K562 (cell line): ENCODE results near the gene ACSF2. TPM values are rescaled to one million over a fixed set of nuclear protein-coding genes. Genes with fewer than 3 reads are reported as not detected.

Experiments
- ATAC-seq: fragments of 200-7000 bp; cut with Tn5 transposase; 3 replicates; pipeline ENCODE4 v1.9.1; 2020; ENCODE audit warnings: moderate library complexity
- BruUV-seq: library from RNA; stranded (reverse); fragments of 400-500 nt; replicated peaks from 2 replicates; lab custom pipeline; 2021; lab: Mats Ljungman, UMichigan
- CTCF ChIA-PET: fragments of 300-600 bp; formaldehyde crosslinking; extraction: SDS; loops from one replicate; lab custom pipeline; 2021; ENCODE audit warnings: low intra/inter-chr PET ratio; lab: Yijun Ruan, JAX
- POLR2A ChIA-PET: fragments of 300-600, 350-650 bp; sonication (Branson Sonifier 250); formaldehyde crosslinking; extraction: SDS; loops from one replicate; lab custom pipeline; 2021; ENCODE audit warnings: antibody characterized with exemption, inconsistent platforms; lab: Yijun Ruan, JAX
- DNase-seq, 4 experiments: peaks; one replicate each; pipeline versions ENCODE4 v3.0.0 to v3.0.0-alpha.2; 2011 to 2018; ENCODE audit warnings: low spot score in 3 of 4, mixed read lengths in 3 of 4; ENCODE audit errors: extremely low read depth in 1 of 4
- FAIRE-seq: peaks from 2 replicates; lab custom pipeline; 2011; peaks lifted over from hg19 to GRCh38; lab: Jason Lieb, UNC
- H2AFZ ChIP-seq: 2 replicates; pipeline ENCODE4 v1.6.0; 2011; ENCODE audit warnings: low read depth, low read length, control low read depth, inconsistent platforms
- H3K27ac ChIP-seq: fragments of 200-600 bp; 3 replicates; pipeline ENCODE4 v1.8.0; 2011; ENCODE audit warnings: low read depth, mild to moderate bottlenecking, control low read depth, inconsistent platforms, low read length, moderate library complexity, mixed read lengths; ENCODE audit errors: extremely low read depth
- H3K27me3 ChIP-seq, 2 experiments: fragments of 300-600 bp in 1 of 2; 2 replicates in 1 of 2; 3 replicates in 1 of 2; pipeline versions ENCODE4 v1.6.0 to v1.8.0; 2011; ENCODE audit warnings: inconsistent platforms in 2 of 2, low read length in 2 of 2, mild to moderate bottlenecking in 1 of 2, mixed read lengths in 1 of 2, moderate library complexity in 1 of 2; ENCODE audit not compliant: control insufficient read depth in 2 of 2, insufficient read depth in 2 of 2
- H3K36me3 ChIP-seq: fragments of 300-600 bp; 3 replicates; pipeline ENCODE4 v1.8.0; 2011; ENCODE audit warnings: mild to moderate bottlenecking, low read length, inconsistent platforms; ENCODE audit not compliant: control insufficient read depth, insufficient read depth
- H3K4me1 ChIP-seq, 2 experiments: fragments of 200-600 bp in 1 of 2; replicated peaks in 1 of 2; 2 replicates in 1 of 2; 3 replicates in 1 of 2; pipeline versions ENCODE4 v1.5.1 to v1.8.0; 2011; ENCODE audit warnings: inconsistent platforms in 2 of 2, low read length in 2 of 2, mild to moderate bottlenecking in 1 of 2, mixed read lengths in 1 of 2, moderate library complexity in 1 of 2; ENCODE audit not compliant: control insufficient read depth in 2 of 2, insufficient read depth in 2 of 2
- H3K4me2 ChIP-seq: 2 replicates; pipeline ENCODE4 v1.6.1; 2011; ENCODE audit warnings: low read length, control low read depth, inconsistent platforms, mixed read lengths; ENCODE audit not compliant: insufficient read depth
- H3K4me3 ChIP-seq: fragments of 200-600 bp; sonication (generic), shearing (Covaris generic); 2 replicates; pipeline ENCODE4 v1.5.1; 2016; ENCODE audit warnings: control low read depth, inconsistent platforms
- H3K79me2 ChIP-seq: fragments of 200-600 bp; 3 replicates; pipeline ENCODE4 v1.8.0; 2011; ENCODE audit warnings: low read length, inconsistent platforms; ENCODE audit not compliant: control insufficient read depth, insufficient read depth
- H3K9ac ChIP-seq, 2 experiments: 2 replicates each; pipeline versions ENCODE4 v1.6.0 to v1.6.1; 2011; ENCODE audit warnings: low read depth in 2 of 2, low read length in 2 of 2, control low read depth in 1 of 2, inconsistent platforms in 1 of 2, mild to moderate bottlenecking in 1 of 2, mixed read lengths in 1 of 2; ENCODE audit not compliant: insufficient read depth in 1 of 2
- H3K9me1 ChIP-seq: one replicate; pipeline ENCODE4 v1.6.0; 2011; ENCODE audit warnings: inconsistent platforms, mild to moderate bottlenecking, low read length, moderate library complexity; ENCODE audit not compliant: control insufficient read depth, insufficient read depth
- H3K9me3 ChIP-seq: replicated peaks from 2 replicates; pipeline ENCODE4 v1.5.1; 2011; ENCODE audit warnings: low read depth, low read length, inconsistent platforms; ENCODE audit not compliant: control insufficient read depth, insufficient read depth
- H4K20me1 ChIP-seq: replicated peaks from 2 replicates; pipeline ENCODE4 v1.6.1; 2011; ENCODE audit warnings: low read length, inconsistent platforms, mixed read lengths; ENCODE audit not compliant: control insufficient read depth, insufficient read depth
- SNRNP70 ChIP-seq: fragments of 200-400 bp; formaldehyde crosslinking; optimal IDR thresholded peaks from 2 replicates; pipeline ENCODE3; 2017; ENCODE audit warnings: low read depth, low read length
- ZNF121 ChIP-seq: sonication (generic); formaldehyde crosslinking; conservative IDR thresholded peaks from 2 replicates; pipeline ENCODE4 v1.8.0; 2022; ENCODE audit warnings: missing genetic modification reagents
- WGBS: fragments of 100-300 bp; shearing (Covaris generic); methylation state at CpG from one replicate; pipeline ENCODE4 v1.1.6; 2016; ENCODE audit warnings: low coverage, mixed read lengths; ENCODE audit not compliant: insufficient coverage; ENCODE audit errors: missing lambda C conversion rate; 5-methylcytosine and 5-hydroxymethylcytosine counted together
- in situ Hi-C: fragments of 300-500 bp; cut with MboI; formaldehyde crosslinking; loops from 4 replicates; pipeline ENCODE4 v1.15.0; 2018; ENCODE audit warnings: inconsistent platforms, mixed read lengths
- intact Hi-C: fragments of 100-400 bp; cut with micrococcal nuclease; formaldehyde crosslinking; loops from 2 replicates; pipeline ENCODE4 v1.14.2; 2022
- polyA plus RNA-seq, 8 experiments: library from polyadenylated mRNA; depleted of rRNA in 4 of 8; stranded (reverse) in 5 of 8; unstranded in 3 of 8; fragments of >200 nt; fragmentation: Nextera tagmentation in 2 of 8; fragmentation: Illumina TruSeq in 1 of 8; extraction: Ambion mirVana in 2 of 8; extraction: Trizol in 1 of 8; gene quantifications; 2 replicates each; pipeline versions ENCODE4 v1.2.1 to v1.2.3, GENCODE V29; 2011 to 2014; ENCODE audit warnings: inconsistent platforms in 1 of 8, missing spikeins in 1 of 8
- total RNA-seq, 7 experiments: library from RNA; depleted of rRNA in 6 of 7; stranded (reverse); fragments of >200 nt in 6 of 7; fragmentation: Illumina TruSeq in 2 of 7; extraction: Trizol in 2 of 7; gene quantifications; 2 replicates each; pipeline versions ENCODE4 v1.2.1 to v1.2.3, GENCODE V29; 2011 to 2021; ENCODE audit warnings: low replicate concordance in 1 of 7
- TF ChIP-seq, protein P1 (sequence below): fragments of 450-650 bp; IDR thresholded peaks from 2 replicates; pipeline ENCODE4 v1.6.1; 2016

ACSF2 gene
- total and polyA plus RNA-seq, 9 of the 15 experiments (the other 6 are each of a cell fraction or from before 2014, with no cell fraction given), result 0.89 to 6.1 (median 3.5) TPM

DNA sequence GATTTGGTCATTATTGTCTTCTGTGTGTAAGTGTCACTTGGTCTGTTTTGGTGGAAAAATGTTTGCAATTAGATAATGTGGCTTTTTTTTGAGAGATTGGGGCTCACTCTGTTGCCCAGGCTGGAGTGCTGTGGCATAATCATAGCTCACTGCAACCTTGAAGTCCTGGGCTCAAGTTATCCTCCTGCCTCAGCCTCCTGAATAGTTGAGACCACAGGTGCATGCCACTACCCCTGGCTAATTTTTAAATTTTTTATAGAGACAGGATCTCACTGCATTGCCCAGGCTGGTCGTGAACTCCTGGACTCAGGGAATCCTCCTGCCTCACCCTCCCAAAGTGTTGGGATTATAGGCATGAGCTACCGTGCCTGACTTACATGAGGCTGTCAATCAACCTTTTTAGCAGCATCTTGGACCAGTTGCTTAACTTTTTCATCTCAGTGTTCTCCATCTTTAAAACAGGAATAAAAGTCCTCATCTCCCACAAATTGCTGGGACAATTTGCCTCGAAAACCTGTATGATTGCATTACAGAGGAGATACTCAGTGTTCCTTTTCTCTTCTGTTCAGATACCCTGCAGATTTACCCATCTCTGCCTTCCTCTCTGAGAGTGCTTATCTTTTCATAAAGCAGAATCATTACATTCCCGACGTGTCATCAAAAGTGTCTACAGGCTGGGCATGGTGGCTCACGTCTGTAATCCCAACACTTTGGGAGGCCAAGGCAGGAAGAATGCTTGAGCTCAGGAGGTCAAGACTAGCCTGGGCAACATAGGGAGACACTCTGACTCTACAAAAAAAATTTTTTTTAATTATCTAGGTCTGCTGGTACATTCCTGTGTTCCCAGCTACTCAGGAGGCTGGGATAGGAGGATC is 19.1 kb downstream of the ACSF2 start:
- FAIRE-seq, result no peak
- intact Hi-C loops (no loop called here), in situ Hi-C loops (no loop called here)
- no peak overlapping the region for H3K27ac ChIP-seq
- 32% methylated on average over 6 of the region's 6 CpGs for WGBS
- no TSS peak for BruUV-seq
- no peak overlapping the region for H3K4me2 ChIP-seq
- H3K9ac ChIP-seq, result no peak overlapping the region
- no peaks in the 10 kb centered on the region for H3K36me3 ChIP-seq
- H3K4me1 ChIP-seq, result peaks cover 17 to 26% of the 10 kb centered on the region in 2 experiments
- no peak for ATAC-seq
- H3K79me2 ChIP-seq, result no peaks in the 10 kb centered on the region
- no peaks in the 10 kb centered on the region for H3K9me3 ChIP-seq
- ChIA-PET CTCF (interaction anchor here (0.6 kb wide), 1 partner anchor 58 kb away, joined by 3 read pairs; no protein-coding TSS in a partner anchor), POLR2A (interaction anchor here (0.6 kb wide), 3 partner anchors 72 to 229 kb away, joined by 3 to 4 read pairs (median 3); partner anchors contain the start of genes EME1 and MRPL27)
- no peak for DNase-seq
- no peak for TF ChIP-seq SNRNP70
- TF ChIP-seq, protein P1, sequence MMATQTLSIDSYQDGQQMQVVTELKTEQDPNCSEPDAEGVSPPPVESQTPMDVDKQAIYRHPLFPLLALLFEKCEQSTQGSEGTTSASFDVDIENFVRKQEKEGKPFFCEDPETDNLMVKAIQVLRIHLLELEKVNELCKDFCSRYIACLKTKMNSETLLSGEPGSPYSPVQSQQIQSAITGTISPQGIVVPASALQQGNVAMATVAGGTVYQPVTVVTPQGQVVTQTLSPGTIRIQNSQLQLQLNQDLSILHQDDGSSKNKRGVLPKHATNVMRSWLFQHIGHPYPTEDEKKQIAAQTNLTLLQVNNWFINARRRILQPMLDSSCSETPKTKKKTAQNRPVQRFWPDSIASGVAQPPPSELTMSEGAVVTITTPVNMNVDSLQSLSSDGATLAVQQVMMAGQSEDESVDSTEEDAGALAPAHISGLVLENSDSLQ, result peak; percentile 61
- peak; percentile 37; the same call in 1 of the 2 replicates for TF ChIP-seq ZNF121 (CRISPR knock-in tag)
- peaks cover 5% of the 10 kb centered on the region; the same call in 1 of the 2 replicates for H4K20me1 ChIP-seq
- no peak overlapping the region for H3K4me3 ChIP-seq
- no peak overlapping the region for H2AFZ ChIP-seq
- no peaks in the 10 kb centered on the region; a peak in 1 of 5 replicates for H3K27me3 ChIP-seq
- no peaks in the 10 kb centered on the region for H3K9me1 ChIP-seq
